Measurements from ENCODE around the gene DLD. TPM values are rescaled to one million over a fixed set of nuclear protein-coding genes. Genes with fewer than 3 reads are reported as not detected.

DLD gene
- total and polyA plus RNA-seq, 4 donors: 49.4 to 121 (median 67.1) TPM

DNA sequence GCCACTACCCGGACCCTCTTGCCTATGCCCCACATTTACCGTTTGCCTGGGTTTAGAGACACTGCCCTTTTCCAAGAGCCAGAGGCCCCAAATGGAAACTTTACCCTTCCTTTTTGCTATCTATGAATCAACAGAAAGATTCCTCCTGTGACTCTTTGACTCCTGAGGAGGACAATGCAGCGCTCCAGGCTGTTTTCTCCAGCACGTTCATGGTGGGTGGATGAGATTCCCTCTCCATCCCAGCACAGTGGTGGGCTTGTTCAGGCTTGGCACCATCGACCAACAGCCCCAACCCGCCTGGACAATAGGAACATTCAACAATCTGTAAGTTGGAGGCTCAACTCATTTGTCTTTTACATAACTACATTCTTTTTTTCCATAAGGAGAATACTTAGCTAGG lies 55.9 kb downstream of the DLD start:
- no peak overlapping the region for H3K27ac ChIP-seq (ENCODE audit: low read depth in 1 of 2, low read length in 2 of 2)
- peaks cover 0 to 3% (median 0%) of the 10 kb centered on the region in 4 donors for H3K36me3 ChIP-seq (ENCODE audit: control insufficient read depth in 4 of 4, insufficient read depth in 3 of 4, low read depth in 1 of 4, low read length in 3 of 4)

More for the DNA sequence above, 55.9 kb downstream of the DLD start:
- no peak overlapping the region for H3K4me3 ChIP-seq (ENCODE audit: low read depth in 1 of 3, low read length in 3 of 3)
- no peaks in the 10 kb centered on the region for H3K27me3 ChIP-seq (ENCODE audit: control insufficient read depth in 4 of 4, insufficient read depth in 4 of 4, low read length in 3 of 4)
- H3K9me3 ChIP-seq (ENCODE audit: control insufficient read depth in 4 of 4, low read length in 3 of 4): no peaks in the 10 kb centered on the region
- H3K9ac ChIP-seq (ENCODE audit: low read depth in 1 of 2, low read length in 2 of 2): no peak overlapping the region
- no peak for DNase-seq (ENCODE audit: low spot score)
- no peak for TF ChIP-seq EGR1 (IDR thresholded peaks at IDR 0.05; ENCODE audit: low read depth in 2 of 2)
- TF ChIP-seq HNF4G (IDR thresholded peaks at IDR 0.05): no peak
- no peak for TF ChIP-seq SP1 (IDR thresholded peaks at IDR 0.05)
- no peak for TF ChIP-seq TAF1 (conservative IDR thresholded peaks at IDR 0.05)
- TF ChIP-seq, protein P1, sequence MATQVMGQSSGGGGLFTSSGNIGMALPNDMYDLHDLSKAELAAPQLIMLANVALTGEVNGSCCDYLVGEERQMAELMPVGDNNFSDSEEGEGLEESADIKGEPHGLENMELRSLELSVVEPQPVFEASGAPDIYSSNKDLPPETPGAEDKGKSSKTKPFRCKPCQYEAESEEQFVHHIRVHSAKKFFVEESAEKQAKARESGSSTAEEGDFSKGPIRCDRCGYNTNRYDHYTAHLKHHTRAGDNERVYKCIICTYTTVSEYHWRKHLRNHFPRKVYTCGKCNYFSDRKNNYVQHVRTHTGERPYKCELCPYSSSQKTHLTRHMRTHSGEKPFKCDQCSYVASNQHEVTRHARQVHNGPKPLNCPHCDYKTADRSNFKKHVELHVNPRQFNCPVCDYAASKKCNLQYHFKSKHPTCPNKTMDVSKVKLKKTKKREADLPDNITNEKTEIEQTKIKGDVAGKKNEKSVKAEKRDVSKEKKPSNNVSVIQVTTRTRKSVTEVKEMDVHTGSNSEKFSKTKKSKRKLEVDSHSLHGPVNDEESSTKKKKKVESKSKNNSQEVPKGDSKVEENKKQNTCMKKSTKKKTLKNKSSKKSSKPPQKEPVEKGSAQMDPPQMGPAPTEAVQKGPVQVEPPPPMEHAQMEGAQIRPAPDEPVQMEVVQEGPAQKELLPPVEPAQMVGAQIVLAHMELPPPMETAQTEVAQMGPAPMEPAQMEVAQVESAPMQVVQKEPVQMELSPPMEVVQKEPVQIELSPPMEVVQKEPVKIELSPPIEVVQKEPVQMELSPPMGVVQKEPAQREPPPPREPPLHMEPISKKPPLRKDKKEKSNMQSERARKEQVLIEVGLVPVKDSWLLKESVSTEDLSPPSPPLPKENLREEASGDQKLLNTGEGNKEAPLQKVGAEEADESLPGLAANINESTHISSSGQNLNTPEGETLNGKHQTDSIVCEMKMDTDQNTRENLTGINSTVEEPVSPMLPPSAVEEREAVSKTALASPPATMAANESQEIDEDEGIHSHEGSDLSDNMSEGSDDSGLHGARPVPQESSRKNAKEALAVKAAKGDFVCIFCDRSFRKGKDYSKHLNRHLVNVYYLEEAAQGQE (IDR thresholded peaks at IDR 0.05): no peak
- no peak for TF ChIP-seq FOXA2 (IDR thresholded peaks at IDR 0.05)
- TF ChIP-seq NR2F2 (IDR thresholded peaks at IDR 0.05): no peak
- TF ChIP-seq, protein P2, sequence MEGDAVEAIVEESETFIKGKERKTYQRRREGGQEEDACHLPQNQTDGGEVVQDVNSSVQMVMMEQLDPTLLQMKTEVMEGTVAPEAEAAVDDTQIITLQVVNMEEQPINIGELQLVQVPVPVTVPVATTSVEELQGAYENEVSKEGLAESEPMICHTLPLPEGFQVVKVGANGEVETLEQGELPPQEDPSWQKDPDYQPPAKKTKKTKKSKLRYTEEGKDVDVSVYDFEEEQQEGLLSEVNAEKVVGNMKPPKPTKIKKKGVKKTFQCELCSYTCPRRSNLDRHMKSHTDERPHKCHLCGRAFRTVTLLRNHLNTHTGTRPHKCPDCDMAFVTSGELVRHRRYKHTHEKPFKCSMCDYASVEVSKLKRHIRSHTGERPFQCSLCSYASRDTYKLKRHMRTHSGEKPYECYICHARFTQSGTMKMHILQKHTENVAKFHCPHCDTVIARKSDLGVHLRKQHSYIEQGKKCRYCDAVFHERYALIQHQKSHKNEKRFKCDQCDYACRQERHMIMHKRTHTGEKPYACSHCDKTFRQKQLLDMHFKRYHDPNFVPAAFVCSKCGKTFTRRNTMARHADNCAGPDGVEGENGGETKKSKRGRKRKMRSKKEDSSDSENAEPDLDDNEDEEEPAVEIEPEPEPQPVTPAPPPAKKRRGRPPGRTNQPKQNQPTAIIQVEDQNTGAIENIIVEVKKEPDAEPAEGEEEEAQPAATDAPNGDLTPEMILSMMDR (IDR thresholded peaks at IDR 0.05; ENCODE audit: low read depth, low read length, missing input control): no peak
- no peak for TF ChIP-seq HNF4A (conservative IDR thresholded peaks at IDR 0.05)
- TF ChIP-seq, protein P3, sequence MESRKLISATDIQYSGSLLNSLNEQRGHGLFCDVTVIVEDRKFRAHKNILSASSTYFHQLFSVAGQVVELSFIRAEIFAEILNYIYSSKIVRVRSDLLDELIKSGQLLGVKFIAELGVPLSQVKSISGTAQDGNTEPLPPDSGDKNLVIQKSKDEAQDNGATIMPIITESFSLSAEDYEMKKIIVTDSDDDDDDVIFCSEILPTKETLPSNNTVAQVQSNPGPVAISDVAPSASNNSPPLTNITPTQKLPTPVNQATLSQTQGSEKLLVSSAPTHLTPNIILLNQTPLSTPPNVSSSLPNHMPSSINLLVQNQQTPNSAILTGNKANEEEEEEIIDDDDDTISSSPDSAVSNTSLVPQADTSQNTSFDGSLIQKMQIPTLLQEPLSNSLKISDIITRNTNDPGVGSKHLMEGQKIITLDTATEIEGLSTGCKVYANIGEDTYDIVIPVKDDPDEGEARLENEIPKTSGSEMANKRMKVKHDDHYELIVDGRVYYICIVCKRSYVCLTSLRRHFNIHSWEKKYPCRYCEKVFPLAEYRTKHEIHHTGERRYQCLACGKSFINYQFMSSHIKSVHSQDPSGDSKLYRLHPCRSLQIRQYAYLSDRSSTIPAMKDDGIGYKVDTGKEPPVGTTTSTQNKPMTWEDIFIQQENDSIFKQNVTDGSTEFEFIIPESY (IDR thresholded peaks at IDR 0.05): no peak
- TF ChIP-seq JUND (IDR thresholded peaks at IDR 0.05): no peak
- TF ChIP-seq YY1 (IDR thresholded peaks at IDR 0.05): no peak
- TF ChIP-seq RXRA (IDR thresholded peaks at IDR 0.05): no peak
- TF ChIP-seq GABPA (IDR thresholded peaks at IDR 0.05 in 1 of 2, conservative IDR thresholded peaks at IDR 0.05 in 1 of 2): no peak
- TF ChIP-seq, protein P4, sequence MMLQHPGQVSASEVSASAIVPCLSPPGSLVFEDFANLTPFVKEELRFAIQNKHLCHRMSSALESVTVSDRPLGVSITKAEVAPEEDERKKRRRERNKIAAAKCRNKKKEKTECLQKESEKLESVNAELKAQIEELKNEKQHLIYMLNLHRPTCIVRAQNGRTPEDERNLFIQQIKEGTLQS (IDR thresholded peaks at IDR 0.05): no peak
- TF ChIP-seq FOXA1 (IDR thresholded peaks at IDR 0.05): no peak
- no peak for TF ChIP-seq RAD21 (IDR thresholded peaks at IDR 0.05)
- TF ChIP-seq, protein P5, sequence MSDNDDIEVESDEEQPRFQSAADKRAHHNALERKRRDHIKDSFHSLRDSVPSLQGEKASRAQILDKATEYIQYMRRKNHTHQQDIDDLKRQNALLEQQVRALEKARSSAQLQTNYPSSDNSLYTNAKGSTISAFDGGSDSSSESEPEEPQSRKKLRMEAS (IDR thresholded peaks at IDR 0.05): no peak
- H3K4me1 ChIP-seq (ENCODE audit: control insufficient read depth in 4 of 4, insufficient read depth in 4 of 4, low read length in 3 of 4): peaks cover 0 to 9% (median 0%) of the 10 kb centered on the region in 4 donors
- 91% methylated on average over 6 of the region's 6 CpGs for WGBS

All from liver (tissue), 9 donors.